ENCODE results near the gene CCDC197.

Gene CCDC197

DNA sequence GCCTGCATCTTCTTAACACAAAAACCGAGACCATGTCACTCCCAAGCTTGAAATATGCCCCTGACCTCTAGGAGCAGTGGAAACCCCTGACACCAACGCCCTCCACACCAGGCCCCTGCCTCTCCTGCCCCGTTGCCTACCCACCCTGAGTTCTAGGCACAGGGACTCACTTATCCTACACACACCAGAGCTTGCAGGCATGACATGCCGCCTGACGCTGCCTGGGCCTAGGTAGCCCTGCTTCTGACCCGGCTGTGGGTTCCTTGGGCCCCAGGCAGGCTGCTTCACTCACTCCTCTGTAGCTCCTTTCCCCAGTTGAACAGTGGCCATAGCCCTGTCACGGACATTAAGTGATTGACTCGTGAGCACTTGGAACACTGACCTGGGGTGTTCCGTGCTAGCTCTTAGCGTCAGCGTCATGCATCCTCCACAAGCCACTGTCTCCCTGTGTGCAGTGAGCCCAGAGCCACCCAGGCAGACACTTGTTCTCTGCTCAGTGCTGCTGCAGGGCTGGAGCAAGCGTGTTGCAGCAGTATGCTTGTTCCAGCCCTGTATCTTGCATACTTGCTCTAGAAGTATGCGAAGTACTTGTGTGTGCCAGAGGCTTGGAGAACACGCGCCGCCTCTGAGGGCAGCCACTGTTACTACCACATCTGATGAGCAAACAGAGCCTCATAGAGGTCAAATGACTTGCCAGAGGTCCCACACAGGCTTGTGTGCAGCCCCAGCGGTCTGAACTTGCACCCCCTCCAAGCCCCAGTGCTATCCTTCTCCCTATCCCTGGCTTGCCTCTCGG is 44.6 kb downstream of the CCDC197 start:
- TF ChIP-seq, protein P1, sequence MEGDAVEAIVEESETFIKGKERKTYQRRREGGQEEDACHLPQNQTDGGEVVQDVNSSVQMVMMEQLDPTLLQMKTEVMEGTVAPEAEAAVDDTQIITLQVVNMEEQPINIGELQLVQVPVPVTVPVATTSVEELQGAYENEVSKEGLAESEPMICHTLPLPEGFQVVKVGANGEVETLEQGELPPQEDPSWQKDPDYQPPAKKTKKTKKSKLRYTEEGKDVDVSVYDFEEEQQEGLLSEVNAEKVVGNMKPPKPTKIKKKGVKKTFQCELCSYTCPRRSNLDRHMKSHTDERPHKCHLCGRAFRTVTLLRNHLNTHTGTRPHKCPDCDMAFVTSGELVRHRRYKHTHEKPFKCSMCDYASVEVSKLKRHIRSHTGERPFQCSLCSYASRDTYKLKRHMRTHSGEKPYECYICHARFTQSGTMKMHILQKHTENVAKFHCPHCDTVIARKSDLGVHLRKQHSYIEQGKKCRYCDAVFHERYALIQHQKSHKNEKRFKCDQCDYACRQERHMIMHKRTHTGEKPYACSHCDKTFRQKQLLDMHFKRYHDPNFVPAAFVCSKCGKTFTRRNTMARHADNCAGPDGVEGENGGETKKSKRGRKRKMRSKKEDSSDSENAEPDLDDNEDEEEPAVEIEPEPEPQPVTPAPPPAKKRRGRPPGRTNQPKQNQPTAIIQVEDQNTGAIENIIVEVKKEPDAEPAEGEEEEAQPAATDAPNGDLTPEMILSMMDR (IDR thresholded peaks at IDR 0.05; ENCODE audit: low read depth, low read length, missing control alignments), result no peak
- no peak overlapping the region for H3K4me3 ChIP-seq (ENCODE audit: low read depth, low read length)
- DNase-seq (ENCODE audit: low read depth), result no peak

DNA sequence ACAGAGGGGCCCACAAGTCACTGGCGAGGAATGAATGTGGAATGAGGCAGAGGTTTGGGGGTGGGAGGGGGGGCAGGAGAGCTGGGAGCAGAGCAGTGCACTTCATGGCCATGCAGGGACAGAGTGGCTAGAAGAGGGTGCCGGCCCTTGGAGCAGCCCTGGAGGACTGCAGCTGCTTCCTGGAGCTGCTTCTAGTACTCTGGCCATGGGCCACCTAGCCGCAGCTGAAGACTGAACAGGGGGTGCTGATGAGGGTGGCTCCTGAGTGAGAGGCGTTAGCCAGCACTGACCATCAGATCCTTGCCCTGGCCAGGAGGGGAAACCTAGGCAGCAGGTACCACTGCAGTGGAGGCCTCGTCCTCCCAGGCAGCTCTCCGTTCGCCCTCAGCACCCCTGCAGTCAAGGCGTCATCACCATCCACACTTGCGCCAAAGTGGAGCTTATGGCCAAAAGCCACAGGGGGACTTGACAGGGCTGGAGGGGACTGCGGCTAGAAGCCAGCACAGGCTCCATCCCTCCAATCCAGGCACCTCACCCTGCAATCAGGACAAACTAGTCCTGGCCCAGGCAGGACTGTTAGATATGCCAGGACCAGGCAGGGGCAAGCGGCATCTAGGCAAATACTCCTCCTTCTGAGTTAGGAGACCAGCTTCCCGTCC is 45.5 kb downstream of the CCDC197 start:
- H3K4me3 ChIP-seq (ENCODE audit: low read depth, low read length), result no peak overlapping the region
- DNase-seq (ENCODE audit: low read depth), result no peak
- TF ChIP-seq, protein P1 (IDR thresholded peaks at IDR 0.05; ENCODE audit: low read depth, low read length, missing control alignments), result no peak

DNA sequence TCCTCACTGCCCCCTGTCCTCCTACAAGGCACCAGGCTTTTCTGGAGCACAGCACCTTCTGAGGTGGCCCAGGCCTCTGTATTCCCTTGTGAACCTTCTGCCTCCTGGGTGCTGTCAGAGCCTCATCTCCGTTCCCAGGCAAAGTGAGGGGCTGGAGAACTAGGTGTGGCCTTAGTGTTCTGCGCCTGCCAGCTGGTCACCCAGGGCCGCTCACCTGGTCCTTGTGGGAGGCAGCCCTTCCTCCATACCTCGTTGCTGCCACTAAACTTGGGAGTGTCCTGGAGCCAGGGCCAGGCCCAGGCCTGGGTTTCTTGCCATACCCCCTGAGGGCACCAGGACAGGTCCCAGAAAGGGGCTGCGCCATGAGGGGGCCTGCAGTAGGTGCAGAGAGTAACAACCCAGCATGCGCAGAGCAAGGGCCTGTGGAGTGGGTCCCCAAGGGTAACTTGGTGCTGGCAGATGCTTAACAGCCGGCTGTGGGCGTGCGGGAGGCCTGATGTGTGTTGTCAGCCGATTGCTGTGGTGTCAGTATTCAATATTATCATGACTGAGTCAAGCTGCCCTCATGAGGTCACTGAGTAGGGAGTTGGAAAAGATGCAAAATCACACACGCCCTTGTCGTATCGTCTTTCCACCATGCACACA is 46.1 kb downstream of the CCDC197 start:
- no peak overlapping the region for H3K4me3 ChIP-seq (ENCODE audit: low read depth, low read length)
- TF ChIP-seq, protein P1 (IDR thresholded peaks at IDR 0.05; ENCODE audit: low read depth, low read length, missing control alignments), result no peak
- DNase-seq (ENCODE audit: low read depth), result no peak

DNA sequence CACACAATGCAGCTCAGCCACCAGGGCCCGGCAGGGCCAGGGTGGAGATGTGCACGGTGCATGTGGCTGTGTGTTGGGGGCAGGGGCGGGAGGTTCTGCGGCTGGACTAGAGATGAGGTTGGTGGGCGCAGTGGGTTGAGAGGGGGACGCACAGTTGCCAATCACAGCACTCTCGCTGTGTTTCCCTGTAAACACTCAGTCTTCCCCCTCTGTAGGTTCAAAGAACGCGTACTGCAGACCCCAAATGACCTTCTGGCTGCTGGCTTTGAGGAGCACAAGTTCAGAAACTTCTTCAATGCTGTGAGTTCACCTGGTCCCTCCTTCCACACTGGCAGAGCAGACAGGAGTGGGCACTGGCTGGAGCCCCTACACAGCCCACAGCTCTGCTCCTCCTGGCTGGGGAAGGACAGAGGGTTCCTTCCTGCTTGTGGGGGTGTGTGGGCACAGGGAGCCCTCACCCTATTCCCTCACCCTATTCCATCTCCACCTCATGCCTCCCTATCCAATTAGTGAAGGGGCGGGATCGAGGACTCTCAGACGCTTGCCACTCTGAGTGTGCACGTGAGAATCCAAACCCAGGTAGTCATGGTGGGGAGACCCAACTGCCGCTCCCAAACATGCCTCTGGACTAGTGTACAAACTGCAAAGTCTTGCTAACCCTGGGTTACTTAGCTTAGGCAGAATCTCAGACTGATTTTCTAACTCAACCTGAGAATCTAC is 46.8 kb downstream of the CCDC197 start:
- H3K4me3 ChIP-seq (ENCODE audit: low read depth, low read length), result no peak overlapping the region
- DNase-seq (ENCODE audit: low read depth), result no peak
- TF ChIP-seq, protein P1 (IDR thresholded peaks at IDR 0.05; ENCODE audit: low read depth, low read length, missing control alignments), result no peak

DNA sequence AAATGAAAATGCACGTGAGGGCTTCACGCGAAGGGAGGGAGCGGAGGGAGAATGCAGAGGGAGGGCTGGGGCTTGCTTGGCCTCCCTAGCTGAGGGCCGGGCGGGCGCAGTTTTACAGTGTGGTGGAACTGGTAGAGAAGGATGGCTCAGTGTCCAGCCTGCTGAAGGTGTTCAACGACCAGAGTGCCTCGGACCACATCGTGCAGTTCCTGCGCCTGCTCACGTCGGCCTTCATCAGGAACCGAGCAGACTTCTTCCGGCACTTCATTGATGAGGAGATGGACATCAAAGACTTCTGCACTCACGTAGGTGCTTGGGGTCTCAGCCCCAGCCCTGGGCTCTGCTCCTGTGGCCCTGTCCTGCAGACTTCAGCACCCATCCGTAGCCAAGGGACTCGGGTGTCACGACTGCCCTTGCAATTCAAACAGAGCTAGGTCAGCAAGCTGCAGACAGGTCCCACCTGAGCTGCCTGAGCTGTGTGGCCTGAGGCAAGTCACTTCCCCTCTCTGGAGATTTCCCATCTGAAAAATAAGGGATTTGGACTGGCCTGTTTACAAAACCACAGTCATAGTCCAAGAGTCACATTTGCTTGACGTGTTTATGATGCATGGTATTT is 47.5 kb downstream of the CCDC197 start:
- H3K4me3 ChIP-seq (ENCODE audit: low read depth, low read length), result no peak overlapping the region
- DNase-seq (ENCODE audit: low read depth), result no peak
- TF ChIP-seq, protein P1 (IDR thresholded peaks at IDR 0.05; ENCODE audit: low read depth, low read length, missing control alignments), result no peak

DNA sequence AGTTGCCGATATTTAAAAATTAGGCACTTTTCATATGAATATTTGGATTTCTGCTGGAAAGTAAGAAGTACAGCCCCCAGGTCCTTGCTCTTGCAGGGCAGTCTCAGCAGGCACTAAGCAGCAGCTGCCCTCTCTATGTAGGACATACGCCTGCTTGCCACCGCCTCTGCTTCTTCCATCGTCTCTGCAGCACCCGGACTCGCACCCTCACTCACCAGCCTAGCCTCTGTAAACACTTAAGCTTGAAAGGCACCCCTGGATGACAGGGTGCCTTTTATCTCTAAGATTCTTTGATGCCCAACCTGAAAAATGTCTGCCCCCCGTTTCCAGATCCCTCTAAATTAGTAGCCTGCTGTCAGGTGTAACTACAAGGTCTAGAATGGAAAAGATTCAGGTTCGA is 48.0 kb downstream of the CCDC197 start:
- no peak overlapping the region for H3K4me3 ChIP-seq (ENCODE audit: low read depth, low read length)
- no peak for DNase-seq (ENCODE audit: low read depth)
- TF ChIP-seq, protein P1 (IDR thresholded peaks at IDR 0.05; ENCODE audit: low read depth, low read length, missing control alignments), result no peak
